ENCODE data around the gene TAF1C.
"Not testable (repeated sequence)": the region's sequence is repeated elsewhere in the genome, so short reads cannot be mapped to it uniquely, and the experiment has no call there.

TAF1C gene

DNA sequence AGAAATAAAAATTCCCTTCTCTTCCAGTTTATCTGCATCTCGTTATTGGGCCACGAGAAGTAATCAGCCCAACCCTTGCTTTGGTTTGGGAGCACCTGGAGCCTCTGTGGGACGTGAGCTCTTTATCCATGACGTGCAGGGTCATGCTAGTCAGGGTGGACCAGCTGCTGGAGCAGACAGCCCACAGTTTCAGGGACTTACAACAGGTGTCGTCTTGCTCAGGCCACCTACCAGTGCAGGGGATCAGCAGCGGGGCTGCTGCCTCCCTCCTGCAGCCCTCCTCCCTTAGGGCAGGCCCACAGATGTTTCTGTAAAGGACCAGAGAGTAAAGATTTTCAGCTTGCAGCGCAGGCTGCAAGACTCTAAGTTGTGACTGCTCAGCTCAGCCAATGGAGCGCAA is 21.0 kb upstream of the TAF1C start:
- no peak for DNase-seq

DNA sequence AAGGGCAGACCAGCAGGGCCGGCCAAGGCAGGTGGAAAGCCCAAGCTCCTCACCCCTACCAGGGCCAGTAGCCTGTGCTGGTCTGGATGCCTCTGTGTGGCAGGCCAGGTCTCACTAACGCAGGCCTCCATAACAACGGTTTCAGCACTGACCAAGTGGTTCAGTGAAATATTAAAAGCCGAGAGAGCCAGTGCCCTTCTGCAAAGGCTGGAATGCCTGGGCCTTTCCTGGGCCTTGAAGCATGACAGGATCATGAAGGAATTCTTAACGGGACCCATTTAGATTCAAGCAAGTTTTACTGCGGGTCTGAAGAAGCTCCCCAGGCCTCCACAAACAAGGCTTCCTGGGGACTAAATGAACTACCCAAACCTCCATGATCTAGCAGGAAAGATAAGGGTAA is 20.4 kb upstream of the TAF1C start:
- no peak for DNase-seq

DNA sequence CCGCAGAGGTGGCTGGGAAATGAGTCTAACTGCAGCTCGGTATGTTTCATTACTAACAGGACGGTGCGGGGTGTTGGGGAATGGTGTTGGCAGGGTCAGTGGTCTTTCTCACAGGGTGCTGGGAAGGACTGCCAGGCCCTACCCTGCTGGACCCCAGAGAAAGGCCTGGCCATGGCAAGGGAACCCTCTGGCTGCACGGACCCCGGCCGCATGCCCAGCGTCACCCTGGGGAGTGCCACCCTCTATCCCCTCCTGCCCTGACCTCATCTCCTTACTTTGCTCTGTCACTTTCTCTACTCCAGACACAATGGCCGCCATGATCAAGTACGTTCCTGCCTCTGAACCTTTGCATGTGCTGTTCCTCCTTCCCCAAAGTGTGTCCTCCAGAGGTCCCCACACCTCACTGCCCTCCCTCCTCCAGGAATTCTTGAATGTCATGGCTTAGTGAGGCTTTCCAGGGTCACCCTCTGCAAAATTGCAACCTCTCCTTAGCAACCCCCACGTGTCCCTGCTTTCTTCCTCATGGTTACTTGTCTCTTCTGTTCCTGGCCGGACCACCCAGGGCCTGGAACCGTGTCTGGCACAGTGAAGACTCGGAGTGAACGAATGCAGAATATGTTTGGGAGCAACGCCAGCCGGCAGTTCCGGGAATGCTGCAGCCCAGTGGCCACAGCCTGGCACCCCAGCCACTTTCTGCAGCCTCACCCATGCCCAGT is 19.3 kb upstream of the TAF1C start:
- no peak for DNase-seq

DNA sequence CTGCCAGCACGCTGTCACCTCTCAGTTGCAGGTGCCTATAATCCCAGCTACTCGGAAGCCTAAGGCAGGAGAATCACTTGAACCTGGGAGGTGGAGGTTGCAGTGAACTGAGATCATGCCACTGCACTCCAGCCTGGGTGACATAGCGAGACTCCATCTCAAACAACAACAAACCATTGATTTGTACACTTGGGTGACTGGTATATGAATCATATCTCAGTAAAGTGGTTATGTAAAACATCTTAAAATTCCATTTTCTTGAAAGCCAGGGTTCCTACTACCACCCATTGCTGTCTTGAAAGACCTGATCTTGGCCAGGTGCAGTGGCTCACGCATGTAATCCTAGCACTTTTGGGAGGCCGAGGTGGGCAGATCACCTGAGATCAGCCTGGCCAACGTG is 18.3 kb upstream of the TAF1C start:
- DNase-seq: not testable (repeated sequence)

DNA sequence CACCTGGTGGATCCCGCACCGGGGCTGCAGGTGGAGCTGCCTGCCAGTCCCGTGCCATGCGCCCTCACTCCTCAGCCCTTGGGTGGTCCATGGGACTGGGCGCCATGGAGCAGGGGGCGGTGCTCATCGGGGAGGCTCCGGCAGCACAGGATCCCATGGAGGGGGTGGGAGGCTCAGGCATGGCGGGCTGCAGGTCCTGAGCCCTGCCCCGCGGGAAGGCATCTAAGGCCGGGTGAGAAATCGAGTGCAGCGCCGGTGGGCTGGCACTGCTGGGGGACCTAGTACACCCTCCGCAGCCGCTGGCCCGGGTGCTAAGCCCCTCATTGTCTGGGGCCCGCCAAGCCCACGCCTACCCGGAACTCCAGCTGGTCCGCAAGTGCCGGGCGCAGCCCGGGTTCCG is 17.7 kb upstream of the TAF1C start:
- DNase-seq: not testable (repeated sequence)

DNA sequence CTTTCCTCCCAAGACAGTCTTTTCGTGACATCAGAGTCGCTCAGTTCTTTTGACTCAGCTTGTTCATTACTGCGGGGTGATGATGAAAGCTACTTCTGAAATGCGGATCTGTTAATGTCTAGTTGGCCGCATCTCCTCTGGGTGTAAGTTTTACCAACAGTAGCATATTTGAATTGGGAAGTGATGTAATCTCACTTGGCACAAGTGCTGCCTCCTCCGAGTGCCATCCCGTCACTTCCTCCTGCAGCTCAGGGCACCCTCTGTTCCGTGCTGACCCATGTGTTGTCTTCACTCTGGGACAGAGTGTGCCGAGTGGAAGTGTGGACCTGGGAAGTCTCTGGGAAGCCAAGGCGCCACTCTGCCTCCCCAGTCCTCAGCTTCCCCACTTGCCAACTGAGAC is 13.0 kb upstream of the TAF1C start:
- no peak for DNase-seq

DNA sequence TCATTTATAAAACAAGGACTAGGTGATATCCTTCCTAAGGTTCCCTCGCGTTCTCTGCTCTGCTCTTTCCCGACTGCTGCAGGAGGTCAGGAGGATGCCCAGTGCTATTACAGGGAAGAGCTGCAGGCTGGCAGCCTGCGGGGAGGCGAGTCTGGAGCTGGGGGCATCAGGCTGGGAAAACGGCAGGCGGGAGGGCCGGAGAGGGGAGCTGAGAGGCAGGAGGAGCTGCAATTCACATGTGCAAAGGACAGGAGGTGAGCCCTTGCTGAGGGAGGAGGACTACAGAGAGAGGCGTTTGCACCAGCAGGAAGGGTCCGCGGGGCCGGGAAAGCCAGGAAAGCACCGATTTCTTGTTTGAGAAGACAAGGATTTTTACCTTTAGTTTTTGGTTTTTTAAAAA is 12.2 kb upstream of the TAF1C start:
- no peak for DNase-seq

DNA sequence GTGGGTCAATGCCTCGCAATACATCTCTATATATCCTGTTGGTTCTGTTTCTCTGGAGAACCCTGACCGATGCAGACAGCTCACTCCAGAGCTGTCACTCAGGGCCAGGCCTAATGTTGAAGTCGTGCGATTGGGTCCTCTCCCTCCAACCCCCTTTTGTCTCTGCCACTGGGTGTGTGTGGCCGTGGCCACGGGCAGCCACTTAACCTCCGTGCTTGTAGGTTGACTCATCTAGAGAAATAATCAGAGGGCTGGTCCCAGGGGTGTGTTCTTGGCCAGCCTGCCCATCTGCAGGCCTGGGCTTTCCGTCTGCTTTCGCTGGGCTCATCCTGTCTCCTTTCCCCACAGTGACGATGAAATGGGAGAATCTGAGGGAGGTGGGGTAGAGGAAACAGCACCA is 11.5 kb upstream of the TAF1C start:
- DNase-seq: no peak

DNA sequence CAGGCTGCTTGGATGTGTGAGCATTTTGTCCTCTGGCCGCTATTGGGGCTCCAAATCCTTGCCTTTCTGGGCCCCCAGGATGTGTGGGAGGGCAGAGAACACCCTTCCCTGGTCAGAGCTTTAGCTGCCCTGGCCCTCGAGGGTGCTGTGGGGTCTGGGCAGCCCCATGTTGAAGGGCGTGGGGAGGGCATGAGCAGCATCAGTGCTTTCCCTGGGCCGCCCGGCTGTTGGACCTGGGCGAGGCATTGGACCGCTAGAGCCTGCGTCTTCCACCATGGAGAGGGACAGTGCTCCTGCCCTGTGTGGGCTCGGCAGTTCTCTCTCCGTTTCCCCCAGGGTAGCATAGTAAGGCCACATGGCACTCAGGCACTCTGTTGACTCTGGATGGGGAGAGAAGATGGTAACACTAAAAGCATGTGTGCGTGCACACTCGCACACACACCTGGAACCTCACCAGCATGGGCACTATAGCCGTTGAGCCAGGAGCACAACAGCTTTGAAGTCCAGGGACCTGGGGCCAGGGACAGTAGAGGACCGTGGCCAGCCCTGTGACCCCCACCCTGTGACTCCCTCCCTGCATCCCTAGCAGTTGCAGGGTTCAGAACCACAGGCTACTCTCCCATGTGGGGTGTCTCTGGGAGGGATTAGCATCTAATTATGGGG is 10.7 kb upstream of the TAF1C start:
- DNase-seq: no peak

DNA sequence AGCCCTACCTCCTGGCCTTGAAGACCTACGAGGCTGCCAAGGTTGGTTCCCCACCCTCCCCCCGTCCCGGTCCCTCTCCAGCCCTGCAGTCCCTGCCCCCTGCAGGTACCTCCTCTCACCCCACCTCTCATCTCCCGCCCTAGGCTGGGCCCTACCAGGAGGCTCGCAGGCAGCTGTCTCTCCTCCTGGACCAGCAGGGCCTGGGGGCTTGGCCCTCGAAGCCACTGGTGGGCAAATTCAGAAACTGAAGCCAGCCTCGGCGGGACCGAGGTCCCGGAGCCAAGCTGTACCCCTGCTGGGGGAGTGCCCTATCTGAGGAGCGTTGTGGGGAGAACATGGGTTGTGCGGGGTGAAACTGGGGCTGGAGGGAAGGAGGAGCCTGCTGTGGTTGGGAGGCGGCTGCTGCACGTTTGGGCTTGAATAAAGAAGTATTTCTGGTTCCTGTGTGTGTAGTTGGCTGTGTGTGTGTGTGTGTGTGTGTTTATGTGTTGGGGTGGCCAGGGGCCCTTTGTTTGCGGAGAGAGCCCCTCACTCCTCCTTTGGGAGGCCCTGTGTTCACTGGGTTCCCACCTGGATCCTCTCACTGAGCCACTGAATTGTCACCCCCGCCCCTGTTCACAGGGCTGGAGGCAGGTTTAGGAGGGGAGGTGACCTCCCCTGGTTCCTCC is 10.0 kb upstream of the TAF1C start:
- DNase-seq: no peak

DNA sequence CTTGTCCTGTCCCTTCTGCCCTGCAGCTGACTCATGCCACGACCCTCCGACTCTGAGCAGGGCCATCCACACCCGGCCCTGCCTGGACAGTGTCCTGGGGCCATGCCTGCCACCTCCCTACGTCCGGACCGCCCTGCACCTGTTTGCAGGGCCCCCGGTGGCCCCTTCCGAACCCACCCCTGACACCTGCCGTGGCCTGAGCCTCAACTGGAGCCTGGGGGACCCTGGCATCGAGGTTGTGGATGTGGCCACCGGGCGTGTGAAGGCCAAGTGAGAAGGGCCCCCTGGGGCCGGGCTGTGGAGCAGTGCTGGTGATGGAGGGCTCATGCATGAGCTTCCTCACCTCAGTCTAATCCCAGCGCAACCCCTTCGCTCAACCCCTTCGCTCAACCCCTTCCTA is 9.2 kb upstream of the TAF1C start:
- DNase-seq: no peak

DNA sequence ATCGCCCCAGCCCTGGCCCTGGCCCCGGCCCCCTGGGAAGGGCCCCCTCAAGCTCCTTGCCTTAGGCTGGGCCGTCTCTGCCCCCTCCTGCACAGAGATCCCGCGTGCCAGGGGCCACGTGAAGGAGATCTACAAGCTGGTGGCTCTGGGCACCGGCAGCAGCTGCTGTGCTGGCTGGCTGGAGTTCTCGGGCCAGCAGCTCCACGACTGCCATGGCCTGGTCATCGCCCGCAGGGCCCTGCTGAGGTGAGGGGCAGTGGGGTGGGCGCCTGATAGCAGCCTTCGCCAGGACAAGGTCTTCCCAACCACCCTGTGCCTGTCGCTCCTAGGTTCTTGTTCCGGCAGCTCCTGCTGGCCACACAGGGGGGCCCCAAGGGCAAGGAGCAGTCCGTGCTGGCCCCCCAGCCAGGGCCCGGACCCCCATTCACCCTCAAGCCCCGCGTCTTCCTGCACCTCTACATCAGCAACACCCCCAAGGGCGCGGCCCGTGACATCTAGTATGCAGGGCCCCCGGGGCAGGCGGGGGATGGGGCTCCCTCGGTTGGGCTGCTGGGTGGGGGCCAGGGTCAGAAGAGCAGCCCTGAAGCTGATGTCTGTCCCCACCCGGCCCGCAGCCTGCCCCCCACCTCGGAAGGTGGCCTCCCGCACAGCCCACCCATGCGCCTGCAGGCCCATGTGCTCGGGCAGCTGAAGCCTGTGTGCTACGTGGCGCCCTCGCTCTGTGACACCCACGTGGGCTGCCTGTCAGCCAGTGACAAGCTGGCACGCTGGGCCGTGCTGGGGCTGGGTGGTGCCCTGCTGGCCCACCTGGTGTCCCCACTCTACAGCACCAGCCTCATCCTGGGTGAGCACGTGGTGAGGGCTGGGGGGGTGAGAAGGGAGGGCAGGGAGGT is 8.6 kb upstream of the TAF1C start:
- no peak for DNase-seq

DNA sequence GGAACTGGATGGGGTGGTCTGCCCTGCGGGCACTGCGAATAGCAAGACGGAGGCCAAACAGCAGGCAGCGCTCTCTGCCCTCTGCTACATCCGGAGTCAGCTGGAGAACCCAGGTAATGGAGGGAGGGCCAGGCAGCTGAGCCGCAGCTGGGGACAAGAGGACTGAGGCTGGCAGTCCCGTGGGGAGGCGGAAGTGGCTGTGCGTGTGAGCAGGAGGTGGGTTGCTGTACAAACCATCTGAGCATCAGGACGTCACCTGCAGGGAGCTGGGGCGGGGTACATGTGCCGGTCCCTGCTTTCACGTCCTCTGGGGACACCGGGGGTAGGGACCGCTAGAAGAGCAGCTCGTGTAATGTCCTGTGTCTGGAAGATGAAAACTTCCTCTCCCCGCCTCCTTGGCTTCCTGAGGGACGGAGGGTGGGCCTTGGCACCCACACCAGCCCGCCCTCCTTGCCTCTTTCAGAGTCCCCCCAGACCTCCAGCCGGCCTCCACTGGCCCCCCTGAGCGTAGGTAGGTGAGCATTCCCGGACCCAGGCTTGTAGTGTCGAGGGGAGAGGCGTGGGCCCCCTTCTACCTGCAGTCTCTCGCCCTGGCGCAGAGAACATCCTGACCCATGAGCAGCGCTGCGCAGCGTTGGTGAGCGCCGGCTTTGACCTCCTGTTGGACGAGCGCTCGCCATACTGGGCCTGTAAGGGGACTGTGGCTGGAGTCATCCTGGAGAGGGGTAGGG is 7.8 kb upstream of the TAF1C start:
- peak in 2 of 5 donors; percentile 11 to 44 for DNase-seq

DNA sequence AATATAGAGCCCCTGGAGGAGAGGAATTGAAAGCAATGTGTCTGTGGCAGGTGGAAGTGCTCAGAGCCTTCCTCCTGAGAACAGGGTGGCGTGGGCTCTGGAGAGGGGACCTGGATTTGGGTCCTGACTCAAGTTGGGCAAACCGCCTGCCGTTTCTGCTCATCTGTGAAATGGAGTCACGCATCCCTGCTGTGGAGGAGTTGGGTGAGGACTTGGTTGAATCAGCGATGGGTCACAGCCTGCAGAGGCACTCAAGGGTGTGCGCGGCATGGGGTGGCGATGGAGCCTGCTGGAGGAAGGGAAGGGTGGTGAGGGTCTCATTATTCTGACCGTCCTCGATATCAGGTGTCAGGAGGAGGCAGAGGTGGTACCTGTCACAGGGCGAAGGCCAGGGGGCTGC is 7.2 kb upstream of the TAF1C start:
- no peak for DNase-seq

DNA sequence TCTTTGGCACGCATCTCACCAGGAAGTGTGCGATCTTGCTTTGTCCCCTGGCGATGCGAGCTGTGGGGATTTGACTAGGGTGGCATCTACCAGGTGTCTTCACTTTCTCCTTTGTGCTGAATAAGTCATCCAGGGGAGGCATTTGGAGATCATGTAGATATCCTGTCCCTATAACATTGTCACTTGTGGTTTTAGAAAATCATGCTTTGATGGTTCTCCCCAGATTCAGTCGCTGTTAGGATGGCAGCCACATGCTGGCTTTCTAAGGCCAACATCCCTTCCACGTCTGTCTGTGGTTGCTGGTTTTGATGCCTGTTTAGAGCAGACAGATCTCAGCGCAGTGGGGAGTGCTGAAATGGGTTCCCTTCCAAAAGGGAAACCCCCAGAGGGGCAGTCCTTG is 6.6 kb upstream of the TAF1C start:
- no peak for DNase-seq

DNA sequence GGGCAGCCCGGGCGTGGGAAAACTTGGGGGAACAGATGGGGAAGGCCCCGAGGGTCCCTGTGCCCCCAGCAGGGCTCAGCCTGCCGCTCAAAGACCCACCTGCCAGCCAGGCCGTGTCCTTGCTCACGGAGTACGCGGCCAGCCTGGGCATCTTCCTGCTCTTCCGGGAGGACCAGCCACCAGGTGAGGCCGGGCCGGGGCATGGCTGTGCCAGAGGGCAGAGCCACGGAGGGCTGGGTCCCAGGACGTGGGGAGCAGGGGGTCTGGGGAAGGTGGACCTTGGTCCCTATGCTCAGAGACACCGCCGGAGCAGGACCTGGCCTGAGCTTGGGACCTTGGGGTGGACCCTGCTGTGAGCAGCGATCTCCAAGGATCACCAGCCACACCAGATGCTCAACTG is 4.6 kb upstream of the TAF1C start:
- no peak for DNase-seq

DNA sequence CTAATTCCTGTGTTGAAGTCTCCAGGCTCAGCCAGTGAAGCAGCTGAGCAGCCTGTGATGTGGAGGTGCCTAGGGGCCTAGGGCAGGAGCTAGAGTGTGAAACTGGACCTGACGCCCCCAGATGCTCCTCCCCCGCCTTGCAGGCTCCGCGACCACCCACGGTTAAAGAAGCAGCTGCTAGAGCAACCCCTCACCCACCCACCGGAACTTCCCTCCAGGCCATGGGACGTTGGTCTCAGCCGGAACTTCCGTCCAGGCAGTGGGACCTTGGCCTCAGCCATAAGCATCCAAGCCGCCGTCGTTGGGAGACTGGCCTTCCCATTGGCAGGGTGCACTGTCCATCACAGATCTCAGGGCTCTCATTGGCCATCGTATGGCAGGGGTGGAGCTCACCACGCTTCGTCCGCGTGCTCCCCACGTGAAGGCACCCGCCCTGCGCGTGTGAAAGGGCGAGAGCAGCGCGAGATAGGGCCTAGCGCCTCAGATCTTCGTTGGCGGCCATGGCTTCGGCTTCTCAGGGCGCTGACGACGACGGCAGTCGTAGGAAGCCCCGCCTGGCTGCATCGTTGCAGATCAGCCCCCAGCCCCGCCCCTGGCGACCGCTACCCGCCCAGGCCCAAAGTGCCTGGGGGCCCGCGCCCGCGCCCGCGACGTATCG is 4.0 kb upstream of the TAF1C start, which contains the start of gene ADAD2:
ADAD2 (plus strand) TSS at position 427 of the 658 bp plus-strand sequence; CDS start at position 501, 74 bp downstream.
- no peak for DNase-seq

DNA sequence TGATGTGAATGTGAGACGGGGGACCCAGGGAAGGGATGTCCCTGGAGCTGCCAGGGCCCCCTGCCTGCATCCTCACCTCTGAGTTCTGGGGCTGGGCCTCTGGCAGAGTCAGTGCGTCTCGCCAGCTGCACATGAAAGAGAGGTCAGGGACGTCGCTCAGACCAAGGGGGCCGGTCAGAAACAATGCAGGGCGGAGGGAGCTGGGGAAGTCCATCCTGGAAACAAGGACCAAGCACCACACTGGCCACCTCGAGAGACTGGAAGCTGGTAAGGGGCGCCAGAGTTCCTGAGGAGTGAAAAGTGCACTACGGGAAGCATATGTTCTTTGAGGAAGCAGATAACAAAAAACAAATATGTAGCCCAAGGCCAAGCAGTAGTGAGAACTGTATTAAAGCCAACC is 2.1 kb downstream of the TAF1C start:
- no peak for DNase-seq

DNA sequence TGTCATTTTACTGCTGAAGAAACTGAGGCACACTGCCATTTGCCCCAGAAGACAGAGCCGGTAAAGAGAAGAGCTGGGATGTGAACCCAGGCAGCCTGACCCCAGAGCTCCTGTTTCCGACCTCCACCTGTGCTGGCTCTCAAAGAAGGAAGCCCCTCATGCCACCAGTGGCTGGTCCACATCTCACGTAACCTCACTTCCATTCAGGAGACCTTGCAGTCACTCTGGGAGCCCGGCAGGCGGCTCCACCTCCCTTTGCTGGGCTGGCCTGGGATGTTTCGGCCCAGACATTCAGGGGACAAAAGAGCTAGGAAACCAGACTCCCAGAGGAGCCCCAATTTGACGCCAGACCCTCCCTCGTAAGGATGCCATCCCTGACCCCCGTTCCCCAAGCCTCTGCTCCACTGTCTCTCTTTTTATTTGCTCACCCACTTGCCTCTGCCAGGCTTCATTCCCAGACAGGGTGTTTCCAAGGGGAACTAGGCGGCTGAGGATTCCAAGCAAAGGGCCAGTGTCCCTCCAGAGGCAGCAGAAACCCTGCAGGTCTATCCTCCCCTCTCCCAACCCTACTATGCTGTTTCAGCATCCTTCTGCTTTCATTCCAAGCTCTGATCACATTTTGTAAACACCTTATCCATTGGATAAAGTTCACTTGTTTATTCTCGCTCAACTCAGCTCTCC is 2.8 kb downstream of the TAF1C start:
- DNase-seq: no peak

DNA sequence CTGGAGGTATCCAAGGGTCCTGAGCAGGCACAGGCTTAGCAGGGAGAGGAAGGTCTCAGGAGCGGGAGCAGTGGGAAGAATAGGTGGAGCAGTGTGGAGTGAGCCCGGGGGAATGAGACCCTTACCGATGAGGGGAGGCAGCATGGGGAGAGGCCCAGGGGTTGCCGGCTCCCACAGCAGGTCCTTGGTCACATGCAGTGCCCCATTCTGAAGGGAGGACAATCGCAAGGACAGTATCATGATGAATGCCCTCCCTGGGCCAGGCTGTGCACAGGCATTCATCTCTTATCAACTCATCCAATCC is 3.3 kb downstream of the TAF1C start:
- no peak for DNase-seq

Measured in T-helper 1 cell (primary cell).